ENCODE data around the gene GTPBP4. TPM values are rescaled to one million over a fixed set of nuclear protein-coding genes. Genes with fewer than 3 reads are reported as not detected.

GTPBP4 gene
- total RNA-seq, 1 donor from 2014 or later: 106 TPM

GRCh38 chr10:992871-993270 lies 4.6 kb downstream of the GTPBP4 start:
- Histone ChIP-seq H3K9ac (ENCODE audit: low read length) (no peak overlapping the region), H3K9me3 (ENCODE audit: insufficient read depth, low read depth, low read length) (no peaks in the 10 kb centered on the region), H3K4me2 (ENCODE audit: low read length) (no peak overlapping the region), H3K27ac (ENCODE audit: low read depth, low read length) (no peak overlapping the region), H3K36me3 (ENCODE audit: insufficient read depth, low read length) (peaks cover 57% of the 10 kb centered on the region), H3K27me3 (ENCODE audit: insufficient read depth, low read length) (no peaks in the 10 kb centered on the region), H2AFZ (ENCODE audit: low read depth, low read length) (no peak overlapping the region), H3K79me2 (ENCODE audit: insufficient read depth, low read length) (peaks cover 97% of the 10 kb centered on the region), H3K4me3 (ENCODE audit: insufficient read depth, low read depth, low read length) (no peak overlapping the region), H4K20me1 (ENCODE audit: insufficient read depth, low read length) (peaks cover 74% of the 10 kb centered on the region), H3K4me1 (ENCODE audit: insufficient read depth, low read length) (peaks cover 3% of the 10 kb centered on the region)
- no peak for FAIRE-seq
- H3K9me3 Mint-ChIP-seq (ENCODE audit: unreplicated experiment): no peaks in the 10 kb centered on the region
- no peak overlapping the region for H3K4me3 Mint-ChIP-seq (ENCODE audit: unreplicated experiment)
- peaks cover 29% of the 10 kb centered on the region for H3K36me3 Mint-ChIP-seq (ENCODE audit: low read depth, unreplicated experiment)
- TF ChIP-seq, protein P1, sequence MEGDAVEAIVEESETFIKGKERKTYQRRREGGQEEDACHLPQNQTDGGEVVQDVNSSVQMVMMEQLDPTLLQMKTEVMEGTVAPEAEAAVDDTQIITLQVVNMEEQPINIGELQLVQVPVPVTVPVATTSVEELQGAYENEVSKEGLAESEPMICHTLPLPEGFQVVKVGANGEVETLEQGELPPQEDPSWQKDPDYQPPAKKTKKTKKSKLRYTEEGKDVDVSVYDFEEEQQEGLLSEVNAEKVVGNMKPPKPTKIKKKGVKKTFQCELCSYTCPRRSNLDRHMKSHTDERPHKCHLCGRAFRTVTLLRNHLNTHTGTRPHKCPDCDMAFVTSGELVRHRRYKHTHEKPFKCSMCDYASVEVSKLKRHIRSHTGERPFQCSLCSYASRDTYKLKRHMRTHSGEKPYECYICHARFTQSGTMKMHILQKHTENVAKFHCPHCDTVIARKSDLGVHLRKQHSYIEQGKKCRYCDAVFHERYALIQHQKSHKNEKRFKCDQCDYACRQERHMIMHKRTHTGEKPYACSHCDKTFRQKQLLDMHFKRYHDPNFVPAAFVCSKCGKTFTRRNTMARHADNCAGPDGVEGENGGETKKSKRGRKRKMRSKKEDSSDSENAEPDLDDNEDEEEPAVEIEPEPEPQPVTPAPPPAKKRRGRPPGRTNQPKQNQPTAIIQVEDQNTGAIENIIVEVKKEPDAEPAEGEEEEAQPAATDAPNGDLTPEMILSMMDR (IDR thresholded peaks at IDR 0.05; ENCODE audit: insufficient read depth, low read depth, low read length): no peak
- no peak for TF ChIP-seq EZH2 (IDR thresholded peaks at IDR 0.05; ENCODE audit: insufficient read depth, low read length)
- H3K27me3 Mint-ChIP-seq (ENCODE audit: low read depth, unreplicated experiment): no peaks in the 10 kb centered on the region
- H3K27ac Mint-ChIP-seq (ENCODE audit: unreplicated experiment): no peak overlapping the region
- DNase-seq (ENCODE audit: low read depth): no peak
- peaks cover 13% of the 10 kb centered on the region for H3K4me1 Mint-ChIP-seq (ENCODE audit: low read depth, unreplicated experiment)

DNA sequence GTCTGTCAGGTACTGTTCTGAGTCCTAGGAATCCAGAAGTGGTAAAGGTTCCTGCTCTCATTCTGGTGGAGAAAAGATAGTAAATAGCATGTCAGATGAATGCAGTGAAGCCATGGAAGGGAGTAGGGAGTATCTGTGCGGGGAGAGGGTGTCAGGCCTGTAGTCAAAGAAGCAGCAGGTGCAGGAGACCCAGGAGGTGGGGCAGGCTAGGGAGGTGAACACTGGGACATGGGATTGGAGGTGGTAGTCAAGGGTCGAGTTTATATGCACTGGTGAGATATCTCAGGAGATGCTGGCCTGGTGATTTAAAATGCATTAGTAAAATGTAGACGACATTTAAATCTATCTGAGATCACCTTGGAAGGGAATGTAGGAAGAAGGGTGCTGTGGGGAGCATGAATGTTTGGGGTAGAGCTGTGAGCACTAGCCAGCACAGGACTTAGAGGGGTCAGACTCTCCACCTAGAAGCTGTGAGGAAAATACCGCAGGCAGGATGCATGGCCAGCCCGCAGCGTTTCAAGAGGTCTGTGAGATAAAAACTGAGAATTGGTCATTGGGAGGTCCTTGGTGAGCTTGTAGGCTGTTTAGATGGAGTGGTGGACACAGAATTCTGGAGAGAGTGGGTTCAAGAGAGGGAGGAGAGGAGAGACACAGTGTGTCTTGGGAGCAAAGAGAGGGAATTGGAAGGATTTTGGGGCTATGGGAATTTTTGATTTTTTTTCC lies 6.8 kb downstream of the GTPBP4 start:
- Mint-ChIP-seq H3K27me3 (ENCODE audit: low read depth, unreplicated experiment) (no peaks in the 10 kb centered on the region), H3K4me1 (ENCODE audit: low read depth, unreplicated experiment) (peaks cover 9% of the 10 kb centered on the region), H3K4me3 (ENCODE audit: unreplicated experiment) (no peak overlapping the region), H3K36me3 (ENCODE audit: low read depth, unreplicated experiment) (peaks cover 32% of the 10 kb centered on the region), H3K27ac (ENCODE audit: unreplicated experiment) (no peak overlapping the region), H3K9me3 (ENCODE audit: unreplicated experiment) (no peaks in the 10 kb centered on the region)
- no peaks in the 10 kb centered on the region for H3K27me3 ChIP-seq (ENCODE audit: insufficient read depth, low read length)
- H3K4me3 ChIP-seq (ENCODE audit: insufficient read depth, low read depth, low read length): no peak overlapping the region
- H3K9ac ChIP-seq (ENCODE audit: low read length): no peak overlapping the region
- no peak overlapping the region for H3K27ac ChIP-seq (ENCODE audit: low read depth, low read length)
- peaks cover 75% of the 10 kb centered on the region for H3K36me3 ChIP-seq (ENCODE audit: insufficient read depth, low read length)
- H4K20me1 ChIP-seq (ENCODE audit: insufficient read depth, low read length): peaks cover 82% of the 10 kb centered on the region
- H3K9me3 ChIP-seq (ENCODE audit: insufficient read depth, low read depth, low read length): no peaks in the 10 kb centered on the region
- no peak overlapping the region for H3K4me2 ChIP-seq (ENCODE audit: low read length)
- DNase-seq (ENCODE audit: low read depth): no peak
- H3K4me1 ChIP-seq (ENCODE audit: insufficient read depth, low read length): no peaks in the 10 kb centered on the region
- no peak overlapping the region for H2AFZ ChIP-seq (ENCODE audit: low read depth, low read length)
- TF ChIP-seq, protein P1 (IDR thresholded peaks at IDR 0.05; ENCODE audit: insufficient read depth, low read depth, low read length): no peak
- TF ChIP-seq EZH2 (IDR thresholded peaks at IDR 0.05; ENCODE audit: insufficient read depth, low read length): no peak
- H3K79me2 ChIP-seq (ENCODE audit: insufficient read depth, low read length): peaks cover 97% of the 10 kb centered on the region
- no peak for FAIRE-seq

DNA sequence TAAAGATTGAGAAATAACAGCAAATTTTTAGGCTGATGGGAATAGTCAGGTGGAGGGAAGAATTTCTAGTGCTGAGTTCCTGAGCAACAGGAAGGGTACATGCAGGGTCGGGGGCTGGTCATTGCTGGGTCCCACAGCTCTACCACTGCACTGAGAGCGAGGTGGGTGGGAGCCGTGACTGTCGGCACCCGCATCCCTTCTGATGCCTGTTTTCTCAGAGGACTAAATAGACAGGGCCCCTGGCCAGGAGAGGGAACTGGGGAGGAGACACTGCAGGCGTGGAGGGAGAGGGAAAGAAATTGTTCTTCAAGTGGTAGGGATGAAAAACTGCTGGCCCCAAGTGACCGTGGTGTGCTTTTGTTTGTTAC lies 7.3 kb downstream of the GTPBP4 start:
- Histone ChIP-seq H3K36me3 (ENCODE audit: insufficient read depth, low read length) (peaks cover 74% of the 10 kb centered on the region), H2AFZ (ENCODE audit: low read depth, low read length) (no peak overlapping the region), H3K27me3 (ENCODE audit: insufficient read depth, low read length) (no peaks in the 10 kb centered on the region), H3K9me3 (ENCODE audit: insufficient read depth, low read depth, low read length) (no peaks in the 10 kb centered on the region), H3K27ac (ENCODE audit: low read depth, low read length) (no peak overlapping the region), H3K4me3 (ENCODE audit: insufficient read depth, low read depth, low read length) (no peak overlapping the region), H3K4me1 (ENCODE audit: insufficient read depth, low read length) (no peaks in the 10 kb centered on the region), H3K79me2 (ENCODE audit: insufficient read depth, low read length) (peaks cover 95% of the 10 kb centered on the region), H3K9ac (ENCODE audit: low read length) (no peak overlapping the region), H4K20me1 (ENCODE audit: insufficient read depth, low read length) (peaks cover 79% of the 10 kb centered on the region), H3K4me2 (ENCODE audit: low read length) (no peak overlapping the region)
- Mint-ChIP-seq H3K9me3 (ENCODE audit: unreplicated experiment) (no peaks in the 10 kb centered on the region), H3K27me3 (ENCODE audit: low read depth, unreplicated experiment) (no peaks in the 10 kb centered on the region), H3K4me3 (ENCODE audit: unreplicated experiment) (no peak overlapping the region), H3K4me1 (ENCODE audit: low read depth, unreplicated experiment) (peaks cover 7% of the 10 kb centered on the region), H3K36me3 (ENCODE audit: low read depth, unreplicated experiment) (peaks cover 33% of the 10 kb centered on the region), H3K27ac (ENCODE audit: unreplicated experiment) (no peak overlapping the region)
- FAIRE-seq: no peak
- no peak for TF ChIP-seq EZH2 (IDR thresholded peaks at IDR 0.05; ENCODE audit: insufficient read depth, low read length)
- TF ChIP-seq, protein P1 (IDR thresholded peaks at IDR 0.05; ENCODE audit: insufficient read depth, low read depth, low read length): no peak
- DNase-seq (ENCODE audit: low read depth): no peak
